ENCODE measurements around the gene VCAN. TPM values are rescaled to one million over a fixed set of nuclear protein-coding genes. Genes with fewer than 3 reads are reported as not detected.

Gene VCAN
- total RNA-seq, 4 donors from 2014 or later, result 53.0 to 833 (median 65.1) TPM

GRCh38 chr5:83556190-83556589, 84.6 kb downstream of the VCAN start:
- Histone ChIP-seq H3K9me3 (no peaks in the 10 kb centered on the region), H3K36me3 (no peaks in the 10 kb centered on the region), H3K27ac (no peak overlapping the region), H3K4me1 (no peaks in the 10 kb centered on the region), H3K4me3 (no peak overlapping the region), H3K27me3 (no peaks in the 10 kb centered on the region)
- DNase-seq, result no peak
- TF ChIP-seq, protein P1, sequence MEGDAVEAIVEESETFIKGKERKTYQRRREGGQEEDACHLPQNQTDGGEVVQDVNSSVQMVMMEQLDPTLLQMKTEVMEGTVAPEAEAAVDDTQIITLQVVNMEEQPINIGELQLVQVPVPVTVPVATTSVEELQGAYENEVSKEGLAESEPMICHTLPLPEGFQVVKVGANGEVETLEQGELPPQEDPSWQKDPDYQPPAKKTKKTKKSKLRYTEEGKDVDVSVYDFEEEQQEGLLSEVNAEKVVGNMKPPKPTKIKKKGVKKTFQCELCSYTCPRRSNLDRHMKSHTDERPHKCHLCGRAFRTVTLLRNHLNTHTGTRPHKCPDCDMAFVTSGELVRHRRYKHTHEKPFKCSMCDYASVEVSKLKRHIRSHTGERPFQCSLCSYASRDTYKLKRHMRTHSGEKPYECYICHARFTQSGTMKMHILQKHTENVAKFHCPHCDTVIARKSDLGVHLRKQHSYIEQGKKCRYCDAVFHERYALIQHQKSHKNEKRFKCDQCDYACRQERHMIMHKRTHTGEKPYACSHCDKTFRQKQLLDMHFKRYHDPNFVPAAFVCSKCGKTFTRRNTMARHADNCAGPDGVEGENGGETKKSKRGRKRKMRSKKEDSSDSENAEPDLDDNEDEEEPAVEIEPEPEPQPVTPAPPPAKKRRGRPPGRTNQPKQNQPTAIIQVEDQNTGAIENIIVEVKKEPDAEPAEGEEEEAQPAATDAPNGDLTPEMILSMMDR (IDR thresholded peaks at IDR 0.05), result no peak
- no peak for TF ChIP-seq POLR2A (IDR thresholded peaks at IDR 0.05)
- intact Hi-C loops (cut with DNase I; ENCODE audit: low total_unique reads), result no loop called here

- H3K27me3 ChIP-seq, result no peaks in the 10 kb centered on the region
- no peaks in the 10 kb centered on the region for H3K36me3 ChIP-seq
- DNase-seq, result no peak
- H3K4me3 ChIP-seq, result no peak overlapping the region
- intact Hi-C loops (cut with DNase I; ENCODE audit: low total_unique reads), result no loop called here
- H3K4me1 ChIP-seq, result no peaks in the 10 kb centered on the region
- no peak for TF ChIP-seq POLR2A (IDR thresholded peaks at IDR 0.05)
- TF ChIP-seq, protein P1 (IDR thresholded peaks at IDR 0.05), result no peak
- H3K9me3 ChIP-seq, result no peaks in the 10 kb centered on the region
- no peak overlapping the region for H3K27ac ChIP-seq
Observed at GRCh38 chr5:83559118-83559785, 87.7 kb downstream of the VCAN start.

DNA sequence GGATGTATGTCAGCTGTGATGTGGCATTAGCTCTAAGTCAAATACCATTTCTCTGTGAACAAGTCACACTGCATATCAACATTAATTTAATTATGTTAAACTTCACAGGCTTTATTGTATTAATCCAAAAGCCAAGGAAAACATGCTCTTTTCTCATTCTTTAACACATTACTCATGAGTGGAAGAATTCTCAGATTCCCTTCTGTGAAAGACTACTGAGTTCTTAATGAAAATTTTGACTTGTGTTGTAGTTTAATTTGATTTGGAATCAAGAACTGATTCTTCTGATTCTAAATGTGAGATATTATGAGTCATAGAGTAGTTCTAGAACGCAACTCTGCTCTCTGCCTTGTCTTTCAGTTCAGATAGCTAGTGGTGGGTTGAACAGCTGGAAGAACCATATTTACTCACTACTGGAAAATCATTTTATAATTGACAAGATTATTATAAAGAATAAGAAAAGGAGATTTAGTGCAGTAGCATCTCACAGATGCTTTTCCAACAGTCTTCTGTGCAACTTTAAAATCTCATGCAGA, 90.6 kb downstream of the VCAN start:
- intact Hi-C loops (cut with DNase I; ENCODE audit: low total_unique reads), result no loop called here
- no peak for TF ChIP-seq POLR2A (IDR thresholded peaks at IDR 0.05)
- TF ChIP-seq, protein P1 (IDR thresholded peaks at IDR 0.05), result no peak
- no peaks in the 10 kb centered on the region for H3K9me3 ChIP-seq

DNA sequence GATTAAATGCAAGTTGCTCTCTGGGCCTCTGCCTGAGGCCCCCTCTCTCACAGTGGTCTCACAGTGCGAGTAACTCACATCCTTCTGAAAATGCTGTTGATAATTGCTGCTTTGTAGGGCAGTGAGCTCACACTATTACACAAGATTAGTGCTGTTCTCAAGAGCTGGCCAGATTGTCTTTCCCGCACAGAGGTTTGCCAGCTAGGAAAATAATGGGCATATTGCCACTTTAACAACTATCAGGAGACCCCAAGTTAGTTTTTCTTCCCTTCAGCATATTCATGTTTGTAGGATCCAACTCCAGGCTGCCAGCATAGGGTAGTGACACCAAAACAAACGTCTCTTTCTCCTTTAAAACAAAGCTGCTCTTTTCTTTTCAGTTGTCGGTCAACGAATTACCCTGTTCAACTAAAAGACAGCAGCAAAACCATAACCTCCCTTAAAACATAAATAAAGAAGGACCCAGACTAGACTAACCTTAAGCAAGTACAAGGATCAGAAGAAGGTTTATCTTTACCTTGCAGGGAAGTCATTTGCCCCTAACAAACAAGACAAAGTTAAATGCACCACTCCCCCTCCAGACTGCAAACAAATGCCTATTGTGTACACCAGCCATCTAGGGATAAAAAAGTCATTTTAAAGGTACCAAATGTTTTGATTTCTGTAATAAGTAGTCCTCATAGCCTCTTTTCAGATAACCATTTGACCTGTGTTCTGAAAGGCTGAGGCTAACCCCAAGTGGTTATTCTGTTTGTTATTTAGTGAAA, 91.4 kb downstream of the VCAN start:
- Histone ChIP-seq H3K4me1 (no peaks in the 10 kb centered on the region), H3K27ac (peak overlapping the region in 1 of 2 donors; percentile 31), H3K4me3 (no peak overlapping the region), H3K27me3 (no peaks in the 10 kb centered on the region), H3K9me3 (no peaks in the 10 kb centered on the region), H3K36me3 (no peaks in the 10 kb centered on the region)
- DNase-seq, result no peak
- intact Hi-C loops (cut with DNase I; ENCODE audit: low total_unique reads), result no loop called here
- TF ChIP-seq, protein P1 (IDR thresholded peaks at IDR 0.05), result no peak
- no peak for TF ChIP-seq POLR2A (IDR thresholded peaks at IDR 0.05)

More for the DNA sequence above, 90.6 kb downstream of the VCAN start:
- H3K27me3 ChIP-seq, result no peaks in the 10 kb centered on the region
- H3K36me3 ChIP-seq, result no peaks in the 10 kb centered on the region
- no peaks in the 10 kb centered on the region for H3K4me1 ChIP-seq
- H3K4me3 ChIP-seq, result no peak overlapping the region
- peak overlapping the region in 1 of 2 donors; percentile 7 for H3K27ac ChIP-seq
- DNase-seq, result no peak

- H3K27ac ChIP-seq, result peak overlapping the region in 1 of 2 donors; percentile 31
- no peaks in the 10 kb centered on the region for H3K27me3 ChIP-seq
- no peaks in the 10 kb centered on the region for H3K36me3 ChIP-seq
- H3K9me3 ChIP-seq, result no peaks in the 10 kb centered on the region
- TF ChIP-seq POLR2A (IDR thresholded peaks at IDR 0.05), result no peak
- TF ChIP-seq, protein P1 (IDR thresholded peaks at IDR 0.05), result no peak
- no peak for DNase-seq
- no peaks in the 10 kb centered on the region for H3K4me1 ChIP-seq
- H3K4me3 ChIP-seq, result no peak overlapping the region
- intact Hi-C loops (cut with DNase I; ENCODE audit: low total_unique reads), result no loop called here
Observed at GRCh38 chr5:83563631-83564030, 92.1 kb downstream of the VCAN start.

Data from uterus (tissue), 4 donors.